A673 (cell line): ENCODE measurements around the gene LAMA2. TPM values are rescaled to one million over a fixed set of nuclear protein-coding genes. Genes with fewer than 3 reads are reported as not detected.

Source experiments
- BruUV-seq: library from RNA; stranded (reverse); fragments of 400-500 nt; replicated peaks from 2 replicates; lab custom pipeline; 2021; lab: Mats Ljungman, UMichigan
- CTCF ChIA-PET: fragments of 300-600 bp; sonication (Branson Sonifier 250); formaldehyde crosslinking; loops from one replicate; lab custom pipeline; 2022; ENCODE audit warnings: antibody characterized with exemption; lab: Charles Lee
- POLR2A ChIA-PET: fragments of 300-600 bp; sonication (Branson Sonifier 250); formaldehyde crosslinking; loops from one replicate; lab custom pipeline; 2022; ENCODE audit warnings: antibody characterized with exemption; ENCODE audit not compliant: low non-redundant PET; lab: Charles Lee
- DNase-seq: peaks from one replicate; pipeline ENCODE4 v3.0.0-alpha.2; 2015; ENCODE audit warnings: low spot score
- H3K27ac ChIP-seq: fragments of 200-600 bp; sonication (generic); 2 replicates; pipeline ENCODE4 v1.5.1; 2016; ENCODE audit warnings: mixed run types, low read depth, mild to moderate bottlenecking, mixed read lengths, antibody characterized with exemption, low read length; ENCODE audit not compliant: poor library complexity, severe bottlenecking
- H3K27me3 ChIP-seq: fragments of 200-600 bp; sonication (generic); replicated peaks from 2 replicates; pipeline ENCODE4 v1.6.1; 2017; ENCODE audit warnings: mixed run types, low read depth, mild to moderate bottlenecking, mixed read lengths, antibody characterized with exemption, low read length; ENCODE audit not compliant: insufficient read depth, poor library complexity
- H3K36me3 ChIP-seq: fragments of 200-600 bp; sonication (generic); 2 replicates; pipeline ENCODE4 v1.6.1; 2016; ENCODE audit warnings: mixed run types, mild to moderate bottlenecking, mixed read lengths, antibody characterized with exemption, low read length; ENCODE audit not compliant: insufficient read depth, poor library complexity, severe bottlenecking
- H3K4me1 ChIP-seq: fragments of 200-600 bp; sonication (generic); 2 replicates; pipeline ENCODE4 v1.6.1; 2017; ENCODE audit warnings: mixed run types, mild to moderate bottlenecking, mixed read lengths, antibody characterized with exemption, low read length; ENCODE audit not compliant: insufficient read depth, poor library complexity, severe bottlenecking
- H3K4me3 ChIP-seq: fragments of 200-600 bp; sonication (generic); 2 replicates; pipeline ENCODE4 v1.5.1; 2016; ENCODE audit warnings: low read depth, mixed run types, mild to moderate bottlenecking, mixed read lengths, low read length; ENCODE audit not compliant: poor library complexity, severe bottlenecking
- H3K9me3 ChIP-seq: fragments of 200-600 bp; sonication (generic); 2 replicates; pipeline ENCODE4 v1.6.1; 2016; ENCODE audit warnings: mixed run types, low read depth, mild to moderate bottlenecking, mixed read lengths, antibody characterized with exemption, low read length; ENCODE audit not compliant: poor library complexity, severe bottlenecking
- EZH2 ChIP-seq: fragments of 200-600 bp; sonication (generic); IDR thresholded peaks from 2 replicates; pipeline ENCODE4 v1.6.1; 2017; ENCODE audit warnings: borderline replicate concordance, low read depth, mild to moderate bottlenecking, mixed read lengths, antibody characterized with exemption, low read length; ENCODE audit not compliant: poor library complexity, severe bottlenecking
- intact Hi-C: fragments of 100-400 bp; cut with micrococcal nuclease; formaldehyde crosslinking; loops from one replicate; pipeline ENCODE4 v1.10.0; 2022; ENCODE audit not compliant: unreplicated experiment
- total RNA-seq: library from RNA; stranded (reverse); gene quantifications from 2 replicates; pipeline ENCODE4 v1.2.3, GENCODE V29; 2021
- TF ChIP-seq, protein P1 (sequence below): fragments of 300-800, 200-600 bp; sonication (generic); conservative IDR thresholded peaks from 2 replicates; pipeline ENCODE4 v1.5.1; 2017; ENCODE audit warnings: low read depth, mild to moderate bottlenecking, antibody characterized with exemption, low read length, moderate library complexity, mixed read lengths

Gene LAMA2
- total RNA-seq, 1 experiment from 2014 or later, result 2.2 TPM

DNA sequence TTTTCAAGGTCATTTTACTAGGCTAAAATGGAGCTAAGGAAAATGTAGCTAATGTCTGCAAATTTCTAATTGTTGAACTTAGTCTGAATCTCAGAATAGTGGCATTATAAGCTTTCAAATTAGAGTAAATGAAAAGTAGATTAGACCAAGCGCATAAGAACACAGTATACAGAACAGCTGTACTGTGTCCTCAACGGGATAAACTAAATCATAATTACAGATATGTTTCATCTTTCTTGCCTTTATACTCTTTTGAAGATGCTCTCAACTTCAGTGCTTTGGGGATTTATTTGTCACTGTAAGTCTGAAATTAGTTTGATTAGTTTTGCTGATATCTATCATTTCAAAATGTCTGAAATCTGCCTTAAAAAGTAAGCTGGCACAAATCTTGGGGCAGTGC, 305.4 kb downstream of the LAMA2 start:
- intact Hi-C loops, result no loop called here
- ChIA-PET POLR2A (no interaction called here), CTCF (no interaction called here)
- BruUV-seq, result no TSS peak
- TF ChIP-seq EZH2, result no peak
- TF ChIP-seq, protein P1, sequence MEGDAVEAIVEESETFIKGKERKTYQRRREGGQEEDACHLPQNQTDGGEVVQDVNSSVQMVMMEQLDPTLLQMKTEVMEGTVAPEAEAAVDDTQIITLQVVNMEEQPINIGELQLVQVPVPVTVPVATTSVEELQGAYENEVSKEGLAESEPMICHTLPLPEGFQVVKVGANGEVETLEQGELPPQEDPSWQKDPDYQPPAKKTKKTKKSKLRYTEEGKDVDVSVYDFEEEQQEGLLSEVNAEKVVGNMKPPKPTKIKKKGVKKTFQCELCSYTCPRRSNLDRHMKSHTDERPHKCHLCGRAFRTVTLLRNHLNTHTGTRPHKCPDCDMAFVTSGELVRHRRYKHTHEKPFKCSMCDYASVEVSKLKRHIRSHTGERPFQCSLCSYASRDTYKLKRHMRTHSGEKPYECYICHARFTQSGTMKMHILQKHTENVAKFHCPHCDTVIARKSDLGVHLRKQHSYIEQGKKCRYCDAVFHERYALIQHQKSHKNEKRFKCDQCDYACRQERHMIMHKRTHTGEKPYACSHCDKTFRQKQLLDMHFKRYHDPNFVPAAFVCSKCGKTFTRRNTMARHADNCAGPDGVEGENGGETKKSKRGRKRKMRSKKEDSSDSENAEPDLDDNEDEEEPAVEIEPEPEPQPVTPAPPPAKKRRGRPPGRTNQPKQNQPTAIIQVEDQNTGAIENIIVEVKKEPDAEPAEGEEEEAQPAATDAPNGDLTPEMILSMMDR, result no peak
- H3K9me3 ChIP-seq, result no peaks in the 10 kb centered on the region
- H3K27ac ChIP-seq, result no peak overlapping the region
- no peak overlapping the region for H3K4me3 ChIP-seq
- H3K36me3 ChIP-seq, result no peaks in the 10 kb centered on the region
- peaks cover 20% of the 10 kb centered on the region for H3K4me1 ChIP-seq
- H3K27me3 ChIP-seq, result no peaks in the 10 kb centered on the region
- no peak for DNase-seq

DNA sequence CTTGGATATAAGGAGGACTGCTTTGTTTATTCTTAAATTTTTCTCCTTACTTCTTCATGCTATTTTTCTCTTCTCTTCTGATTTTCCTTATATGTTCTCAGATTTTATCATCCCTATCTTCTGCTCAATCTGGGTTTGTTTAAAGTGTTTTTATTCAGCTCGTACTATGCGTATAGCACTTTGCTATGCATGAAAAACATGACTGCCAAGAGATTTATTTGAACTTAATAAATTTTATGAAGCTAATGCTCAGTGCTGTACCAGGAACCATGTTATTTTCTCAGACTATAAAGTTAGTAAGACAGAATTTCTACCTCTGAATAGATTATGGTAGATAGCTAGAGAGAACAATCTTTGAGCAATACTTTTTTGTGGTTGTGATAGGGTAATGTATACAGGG, 305.9 kb downstream of the LAMA2 start:
- Histone ChIP-seq H3K27me3 (no peaks in the 10 kb centered on the region), H3K4me3 (no peak overlapping the region), H3K4me1 (peaks cover 20% of the 10 kb centered on the region), H3K27ac (no peak overlapping the region), H3K9me3 (no peaks in the 10 kb centered on the region), H3K36me3 (no peaks in the 10 kb centered on the region)
- no TSS peak for BruUV-seq
- TF ChIP-seq EZH2, result no peak
- TF ChIP-seq, protein P1, result no peak
- POLR2A ChIA-PET, result no interaction called here
- no peak for DNase-seq
- intact Hi-C loops, result no loop called here
- CTCF ChIA-PET, result no interaction called here

DNA sequence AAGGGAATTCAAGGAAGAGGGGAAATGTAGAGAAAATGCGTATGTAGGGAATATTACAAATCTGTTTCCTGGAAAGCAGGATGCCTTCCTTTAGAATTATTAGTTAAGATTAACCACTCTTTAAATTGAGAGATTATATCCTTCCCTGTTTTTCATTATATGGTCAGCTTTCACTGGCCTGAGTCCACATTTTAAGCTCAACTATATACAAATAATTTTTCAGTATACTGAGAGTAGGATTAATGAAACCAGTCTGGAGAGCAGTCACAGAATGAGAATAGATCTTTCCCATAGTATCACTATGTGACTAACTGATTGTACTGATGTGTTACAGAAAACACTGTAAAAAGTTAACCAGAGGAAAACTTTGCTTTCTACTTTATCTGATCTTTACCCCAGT, 306.3 kb downstream of the LAMA2 start:
- no peaks in the 10 kb centered on the region for H3K9me3 ChIP-seq
- intact Hi-C loops, result no loop called here
- no peak for DNase-seq
- POLR2A ChIA-PET, result no interaction called here
- H3K27me3 ChIP-seq, result no peaks in the 10 kb centered on the region
- no TSS peak for BruUV-seq
- H3K4me1 ChIP-seq, result peaks cover 19% of the 10 kb centered on the region
- H3K27ac ChIP-seq, result no peak overlapping the region
- H3K4me3 ChIP-seq, result no peak overlapping the region
- H3K36me3 ChIP-seq, result no peaks in the 10 kb centered on the region
- TF ChIP-seq EZH2, result no peak
- TF ChIP-seq, protein P1, result no peak
- CTCF ChIA-PET, result no interaction called here
